Effector memory CD4-positive, alpha-beta T cell (primary cell): ENCODE data around the gene LIN52.

ENCODE experiments used
- DNase-seq, 3 donors: peaks; one replicate each; pipeline ENCODE4 v3.0.0-alpha.2; 2020
- H3K27ac ChIP-seq: 2 replicates; pipeline ENCODE4 v1.7.0; 2013; ENCODE audit warnings: mild to moderate bottlenecking, low read length, moderate library complexity; ENCODE audit not compliant: insufficient read depth, poor library complexity, severe bottlenecking
- H3K27me3 ChIP-seq: replicated peaks from 2 replicates; pipeline ENCODE4 v1.7.0; 2013; ENCODE audit warnings: mild to moderate bottlenecking, low read length; ENCODE audit not compliant: insufficient read depth, control insufficient read depth, poor library complexity, severe bottlenecking
- H3K36me3 ChIP-seq: 2 replicates; pipeline ENCODE4 v1.7.0; 2013; ENCODE audit warnings: mild to moderate bottlenecking, low read length, moderate library complexity; ENCODE audit not compliant: control insufficient read depth, insufficient read depth
- H3K4me1 ChIP-seq: 2 replicates; pipeline ENCODE4 v1.7.0; 2013; ENCODE audit warnings: low read length, mild to moderate bottlenecking; ENCODE audit not compliant: control insufficient read depth, insufficient read depth, poor library complexity, severe bottlenecking
- H3K4me3 ChIP-seq: 2 replicates; pipeline ENCODE4 v1.7.0; 2013; ENCODE audit warnings: low read length, low read depth, mild to moderate bottlenecking; ENCODE audit not compliant: insufficient read depth, poor library complexity, severe bottlenecking
- H3K9me3 ChIP-seq: 2 replicates; pipeline ENCODE4 v1.7.0; 2013; ENCODE audit warnings: mild to moderate bottlenecking, low read length, moderate library complexity; ENCODE audit not compliant: control insufficient read depth

LIN52 gene

GRCh38 chr14:74064883-74065282 lies 19.9 kb upstream of the LIN52 start:
- no peak overlapping the region for H3K4me3 ChIP-seq
- no peaks in the 10 kb centered on the region for H3K27me3 ChIP-seq
- no peaks in the 10 kb centered on the region for H3K9me3 ChIP-seq
- H3K27ac ChIP-seq = no peak overlapping the region
- no peak for DNase-seq
- peaks cover 17% of the 10 kb centered on the region for H3K36me3 ChIP-seq
- no peaks in the 10 kb centered on the region for H3K4me1 ChIP-seq

GRCh38 chr14:74065746-74066575 lies 18.8 kb upstream of the LIN52 start:
- no peak for DNase-seq
- H3K27me3 ChIP-seq = no peaks in the 10 kb centered on the region
- no peaks in the 10 kb centered on the region for H3K4me1 ChIP-seq
- H3K9me3 ChIP-seq = no peaks in the 10 kb centered on the region
- H3K27ac ChIP-seq = no peak overlapping the region
- H3K4me3 ChIP-seq = no peak overlapping the region
- H3K36me3 ChIP-seq = peaks cover 18% of the 10 kb centered on the region

GRCh38 chr14:74077401-74077800 lies 7.4 kb upstream of the LIN52 start:
- no peak for DNase-seq
- no peaks in the 10 kb centered on the region for H3K27me3 ChIP-seq
- no peaks in the 10 kb centered on the region for H3K9me3 ChIP-seq
- no peak overlapping the region for H3K4me3 ChIP-seq
- H3K4me1 ChIP-seq = no peaks in the 10 kb centered on the region
- peaks cover 5% of the 10 kb centered on the region for H3K36me3 ChIP-seq
- H3K27ac ChIP-seq = no peak overlapping the region

GRCh38 chr14:74080820-74081460 lies 3.8 kb upstream of the LIN52 start:
- DNase-seq = no peak
- Histone ChIP-seq H3K27ac (no peak overlapping the region), H3K27me3 (no peaks in the 10 kb centered on the region), H3K4me1 (peaks cover 5% of the 10 kb centered on the region), H3K9me3 (no peaks in the 10 kb centered on the region), H3K4me3 (no peak overlapping the region), H3K36me3 (no peaks in the 10 kb centered on the region)

- H3K9me3 ChIP-seq = no peaks in the 10 kb centered on the region
These were observed 3.3 kb upstream of the LIN52 start for GRCh38 chr14:74081491-74081890.

GRCh38 chr14:74083161-74083560 lies 1.6 kb upstream of the LIN52 start:
- DNase-seq = no peak
- Histone ChIP-seq H3K27me3 (no peaks in the 10 kb centered on the region), H3K4me3 (no peak overlapping the region), H3K27ac (no peak overlapping the region), H3K36me3 (no peaks in the 10 kb centered on the region), H3K9me3 (no peaks in the 10 kb centered on the region), H3K4me1 (peaks cover 5% of the 10 kb centered on the region)

More at GRCh38 chr14:74081491-74081890, 3.3 kb upstream of the LIN52 start:
- no peak overlapping the region for H3K27ac ChIP-seq
- H3K27me3 ChIP-seq = no peaks in the 10 kb centered on the region
- no peak overlapping the region for H3K4me3 ChIP-seq
- no peaks in the 10 kb centered on the region for H3K36me3 ChIP-seq
- no peak for DNase-seq
- peaks cover 5% of the 10 kb centered on the region for H3K4me1 ChIP-seq

- peak overlapping the region; percentile 64 for H3K4me3 ChIP-seq
- no peaks in the 10 kb centered on the region for H3K9me3 ChIP-seq
- no peak for DNase-seq
- H3K27ac ChIP-seq = peak overlapping the region; percentile 64
- H3K4me1 ChIP-seq = peaks cover 5% of the 10 kb centered on the region
- H3K36me3 ChIP-seq = no peaks in the 10 kb centered on the region
- H3K27me3 ChIP-seq = no peaks in the 10 kb centered on the region
These were observed 926 bp upstream of the LIN52 start for GRCh38 chr14:74083784-74084276.

GRCh38 chr14:74085047-74085637 lies 386 bp downstream of the LIN52 start:
- peak overlapping the region; percentile 74 for H3K4me3 ChIP-seq
- H3K36me3 ChIP-seq = no peaks in the 10 kb centered on the region
- DNase-seq = no peak
- no peaks in the 10 kb centered on the region for H3K27me3 ChIP-seq
- H3K9me3 ChIP-seq = no peaks in the 10 kb centered on the region
- H3K4me1 ChIP-seq = peaks cover 5% of the 10 kb centered on the region
- H3K27ac ChIP-seq = peak overlapping the region; percentile 71

- Histone ChIP-seq H3K9me3 (no peaks in the 10 kb centered on the region), H3K4me1 (peaks cover 5% of the 10 kb centered on the region), H3K36me3 (no peaks in the 10 kb centered on the region), H3K27me3 (no peaks in the 10 kb centered on the region), H3K27ac (no peak overlapping the region), H3K4me3 (peak overlapping the region; percentile 74)
- DNase-seq = no peak
These were observed 1.1 kb downstream of the LIN52 start for GRCh38 chr14:74085828-74086227.
